GM13976 (cell line): Measurements from ENCODE around the gene STX1A.
"Not testable (repeated sequence)": the region's sequence is repeated elsewhere in the genome, so short reads cannot be mapped to it uniquely, and the experiment has no call there.

Experiments
- DNase-seq: peaks from one replicate; pipeline ENCODE4 v3.0.0; 2012; ENCODE audit warnings: low spot score
- in situ Hi-C: fragments of 300-500 bp; cut with MboI; formaldehyde crosslinking; loops from one replicate; pipeline ENCODE4 v1.12.0; 2022; ENCODE audit warnings: low sequenced_read_pairs, mixed read lengths, inconsistent platforms; ENCODE audit not compliant: unreplicated experiment
- TF ChIP-seq, protein P1 (sequence below): IDR thresholded peaks from 2 replicates; pipeline ENCODE4 v1.5.1; 2012; ENCODE audit warnings: borderline replicate concordance, mild to moderate bottlenecking; ENCODE audit not compliant: insufficient read depth; ENCODE audit errors: extremely low read depth, missing control alignments, control extremely low read depth

STX1A gene

GRCh38 chr7:73669288-73669701 lies 50.2 kb downstream of the STX1A start:
- TF ChIP-seq, protein P1, sequence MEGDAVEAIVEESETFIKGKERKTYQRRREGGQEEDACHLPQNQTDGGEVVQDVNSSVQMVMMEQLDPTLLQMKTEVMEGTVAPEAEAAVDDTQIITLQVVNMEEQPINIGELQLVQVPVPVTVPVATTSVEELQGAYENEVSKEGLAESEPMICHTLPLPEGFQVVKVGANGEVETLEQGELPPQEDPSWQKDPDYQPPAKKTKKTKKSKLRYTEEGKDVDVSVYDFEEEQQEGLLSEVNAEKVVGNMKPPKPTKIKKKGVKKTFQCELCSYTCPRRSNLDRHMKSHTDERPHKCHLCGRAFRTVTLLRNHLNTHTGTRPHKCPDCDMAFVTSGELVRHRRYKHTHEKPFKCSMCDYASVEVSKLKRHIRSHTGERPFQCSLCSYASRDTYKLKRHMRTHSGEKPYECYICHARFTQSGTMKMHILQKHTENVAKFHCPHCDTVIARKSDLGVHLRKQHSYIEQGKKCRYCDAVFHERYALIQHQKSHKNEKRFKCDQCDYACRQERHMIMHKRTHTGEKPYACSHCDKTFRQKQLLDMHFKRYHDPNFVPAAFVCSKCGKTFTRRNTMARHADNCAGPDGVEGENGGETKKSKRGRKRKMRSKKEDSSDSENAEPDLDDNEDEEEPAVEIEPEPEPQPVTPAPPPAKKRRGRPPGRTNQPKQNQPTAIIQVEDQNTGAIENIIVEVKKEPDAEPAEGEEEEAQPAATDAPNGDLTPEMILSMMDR, result no peak
- in situ Hi-C loops, result no loop called here

DNA sequence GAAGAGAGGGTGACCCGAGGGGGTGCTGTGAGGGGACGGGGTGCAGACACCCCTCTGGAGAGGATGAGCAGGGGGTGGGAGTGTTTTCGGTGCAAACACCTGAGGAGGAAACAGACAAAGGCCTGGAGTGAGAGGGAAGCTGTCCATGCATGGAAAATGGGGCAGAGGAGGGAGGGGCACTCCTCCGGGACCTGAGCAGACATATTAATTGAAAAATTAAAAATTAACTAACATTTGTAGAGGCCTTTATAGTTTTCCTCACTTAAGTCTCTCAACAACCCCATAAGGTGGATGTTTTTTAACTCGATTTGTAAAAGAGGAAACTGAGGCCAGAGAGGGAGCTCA lies 50.6 kb downstream of the STX1A start:
- TF ChIP-seq, protein P1, result no peak
- in situ Hi-C loops, result no loop called here

More at GRCh38 chr7:73669288-73669701, 50.2 kb downstream of the STX1A start:
- DNase-seq, result no peak

DNA sequence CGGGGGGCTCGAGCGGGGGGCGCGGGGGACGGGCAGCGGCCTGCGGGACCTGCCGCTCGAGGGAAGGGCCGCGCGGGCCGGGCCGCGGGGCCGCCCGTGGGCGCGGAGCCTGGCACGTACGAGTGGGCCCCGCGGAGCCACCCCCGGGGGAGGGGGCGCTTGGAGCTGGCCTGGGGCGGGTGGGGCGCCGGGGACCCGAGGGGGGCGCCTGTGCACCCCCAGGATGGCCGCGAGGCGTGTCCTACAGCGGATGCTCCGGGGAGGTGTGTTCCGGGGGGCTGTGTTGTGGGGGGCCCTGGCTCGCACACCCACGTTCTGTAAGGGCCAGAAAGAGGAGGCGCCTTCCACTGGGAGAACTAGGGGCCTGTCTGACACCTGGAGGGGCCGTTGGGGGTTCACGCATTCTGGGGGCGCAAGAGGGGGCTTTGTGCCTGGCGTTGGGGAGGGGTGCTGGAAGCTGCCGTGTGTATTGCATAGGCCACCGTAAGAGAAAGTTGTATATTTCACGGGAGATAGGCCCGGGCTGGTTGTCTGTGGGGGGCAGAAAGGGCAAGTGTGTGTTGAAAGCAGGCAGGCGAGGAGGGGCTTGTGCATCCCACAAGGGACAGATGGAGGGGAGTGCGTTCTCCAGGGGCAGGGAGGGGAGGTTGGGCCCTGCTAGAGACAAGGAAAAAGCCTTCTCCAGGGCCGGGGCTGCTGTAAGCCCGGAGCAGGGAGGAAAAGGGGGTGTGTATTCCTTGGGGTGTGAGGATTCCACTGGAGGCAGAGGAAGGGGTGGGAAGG lies 51.2 kb downstream of the STX1A start:
- in situ Hi-C loops, result no loop called here
- DNase-seq, result no peak

More for the DNA sequence above, 50.6 kb downstream of the STX1A start:
- no peak for DNase-seq

GRCh38 chr7:73667344-73668102 lies 51.9 kb downstream of the STX1A start, which contains the start of gene VPS37D:
VPS37D (plus strand) TSS chr7:73667831; CDS start chr7:73667959, 128 bp downstream.
- DNase-seq, result peak; percentile 99
- TF ChIP-seq, protein P1, result peak; percentile 92
- in situ Hi-C loops, result no loop called here

More for the DNA sequence above, 51.2 kb downstream of the STX1A start:
- TF ChIP-seq, protein P1, result no peak

- DNase-seq, result no peak
- TF ChIP-seq, protein P1, result no peak
- in situ Hi-C loops, result no loop called here
These were observed 56.4 kb downstream of the STX1A start for GRCh38 chr7:73663033-73663432.

DNA sequence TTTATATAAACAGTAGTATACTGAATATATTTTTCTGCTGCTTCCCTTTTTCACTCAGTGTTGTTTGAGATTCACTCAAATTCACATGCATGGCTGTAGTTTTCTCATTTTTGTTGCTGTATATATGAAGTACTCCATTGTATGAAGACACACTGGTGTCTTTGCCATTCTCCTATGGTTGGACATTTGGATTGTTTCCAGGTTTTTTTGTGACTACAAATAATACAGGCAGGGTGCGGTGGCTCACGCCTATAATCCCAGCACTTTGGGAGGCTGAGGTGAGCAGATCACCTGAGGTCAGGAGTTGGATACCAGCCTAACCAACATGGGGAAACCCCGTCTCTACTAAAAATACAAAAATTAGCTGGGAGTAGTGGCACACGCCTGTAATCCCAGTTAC lies 58.9 kb downstream of the STX1A start:
- DNase-seq, in situ Hi-C loops: not testable (repeated sequence)

DNA sequence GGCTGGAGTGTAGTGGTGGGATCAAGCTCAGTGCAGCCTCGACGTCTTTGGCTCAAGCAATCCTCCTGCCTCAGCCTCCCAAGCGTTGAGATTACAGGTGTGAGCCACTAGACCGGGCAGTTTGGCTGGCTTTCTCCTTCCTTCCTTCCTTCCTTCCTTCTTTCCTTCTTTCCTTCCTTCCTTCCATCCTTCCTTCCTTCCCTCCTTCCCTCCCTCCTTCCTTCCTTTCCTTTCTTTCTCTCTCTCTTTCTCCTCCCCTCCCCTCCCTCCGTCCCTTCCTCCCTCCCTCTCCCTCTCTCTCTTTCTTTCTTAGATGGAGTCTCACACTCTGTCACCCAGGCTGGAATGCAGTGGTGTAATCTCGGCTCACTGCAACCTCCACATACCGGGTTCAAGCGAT lies 59.5 kb downstream of the STX1A start:
- TF ChIP-seq, protein P1, result no peak
- DNase-seq, result no peak
- in situ Hi-C loops, result no loop called here

GRCh38 chr7:73655309-73655708 lies 64.2 kb downstream of the STX1A start:
- in situ Hi-C loops, DNase-seq: not testable (repeated sequence)
